Activated CD4-positive, alpha-beta T cell treated with anti-CD3 and anti-CD28 coated beads, Interleukin-10, Interleukin-2, amounts not matched to agents 100 ng/mL and 50 ng/mL, durations not matched to agents 16 hours and 8 hours (primary cell): ENCODE results near the gene PGBD5.
A peak's percentile ranks its signal among the peaks of the same experiment; 100 is the strongest.

Experiments used
- DNase-seq: peaks from one replicate; pipeline ENCODE4 v3.0.0-alpha.2; 2020

The PGBD5 gene

GRCh38 chr1:230345139-230345885 lies 80.8 kb downstream of the PGBD5 start:
- DNase-seq = no peak

DNA sequence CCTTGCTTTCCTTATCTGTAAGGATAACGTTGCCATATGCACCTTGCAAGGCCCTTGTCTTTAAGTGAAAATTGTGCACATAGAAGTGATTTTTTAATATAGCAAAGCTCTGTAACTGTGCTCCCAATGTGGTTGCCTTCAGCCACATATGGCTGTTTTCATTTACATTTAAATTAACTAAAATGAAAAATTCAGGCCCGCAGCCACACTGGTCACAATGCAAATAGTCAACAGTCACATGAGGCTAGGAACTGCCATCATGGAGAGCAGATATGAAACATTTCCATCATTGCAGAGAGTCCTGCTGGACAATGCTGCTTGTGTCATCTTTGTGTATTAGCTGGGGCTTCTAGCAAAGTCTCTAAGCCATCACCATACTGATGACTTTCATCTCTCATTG lies 83.4 kb downstream of the PGBD5 start:
- DNase-seq = no peak

DNA sequence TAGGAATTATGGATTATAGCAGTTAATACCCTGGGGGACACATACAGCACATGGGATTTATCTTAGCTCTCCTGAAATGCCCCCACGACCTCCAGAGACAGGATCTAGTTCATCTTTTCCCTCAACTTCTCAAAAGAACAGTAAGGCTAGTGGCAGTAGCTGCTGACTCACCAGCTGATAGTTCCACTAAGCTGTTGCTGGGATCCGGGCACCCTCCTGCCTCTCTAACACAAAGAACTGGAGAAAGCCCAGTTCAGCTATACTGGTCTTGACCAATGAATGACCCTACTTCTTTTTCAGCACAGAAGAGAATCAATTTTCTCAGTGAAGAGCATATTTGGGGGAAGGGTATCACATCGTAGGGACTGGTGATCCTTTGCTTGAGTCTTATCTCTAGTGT lies 84.1 kb downstream of the PGBD5 start:
- DNase-seq = no peak

DNA sequence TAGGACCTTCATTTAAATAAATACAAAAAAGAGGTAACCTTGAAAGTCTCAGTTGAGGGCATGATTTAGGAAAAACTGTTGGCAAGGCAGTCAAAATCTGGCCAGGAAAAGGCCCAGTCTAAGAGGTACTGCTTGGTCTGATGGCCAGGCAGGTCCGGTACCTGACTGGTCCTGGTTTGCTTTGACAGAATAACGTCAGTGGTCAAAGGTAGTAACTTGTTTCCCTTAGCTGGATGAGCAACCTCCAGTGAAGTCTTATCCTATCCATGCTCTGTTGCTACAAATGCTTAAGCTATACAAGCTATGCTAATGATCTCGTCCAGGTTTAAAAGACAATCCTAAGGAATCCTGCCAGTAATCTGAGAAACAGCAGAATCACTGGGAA lies 85.0 kb downstream of the PGBD5 start:
- DNase-seq = no peak

DNA sequence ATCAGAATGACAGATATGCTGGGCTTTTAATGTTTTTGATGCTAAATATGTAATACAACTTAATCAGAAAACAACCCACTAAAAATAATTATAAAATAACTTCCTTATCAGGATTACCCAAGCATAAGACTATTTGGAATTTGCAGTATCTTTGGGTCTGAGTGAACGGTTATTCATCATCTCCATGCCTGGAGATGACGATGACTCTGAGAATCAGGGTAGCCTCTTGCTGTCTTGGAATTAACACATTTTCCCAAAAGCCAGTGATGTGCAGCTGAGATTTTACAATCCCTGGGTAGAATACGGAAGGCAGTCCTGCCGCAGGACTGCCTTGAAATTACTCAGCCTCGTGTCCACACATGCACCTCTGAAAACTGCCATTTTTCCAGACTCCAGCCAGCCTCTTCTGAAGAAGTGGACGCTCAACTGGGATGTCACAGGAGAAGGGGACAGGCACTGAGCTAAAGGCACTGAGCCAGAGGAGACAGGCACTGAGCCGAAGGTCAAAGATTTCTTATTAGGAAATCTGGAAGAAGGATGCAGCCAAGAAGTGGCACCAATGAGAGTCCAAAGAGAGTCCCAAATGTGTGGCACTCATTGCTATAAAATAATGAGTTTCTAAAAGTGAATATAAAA lies 85.5 kb downstream of the PGBD5 start:
- DNase-seq = no peak

DNA sequence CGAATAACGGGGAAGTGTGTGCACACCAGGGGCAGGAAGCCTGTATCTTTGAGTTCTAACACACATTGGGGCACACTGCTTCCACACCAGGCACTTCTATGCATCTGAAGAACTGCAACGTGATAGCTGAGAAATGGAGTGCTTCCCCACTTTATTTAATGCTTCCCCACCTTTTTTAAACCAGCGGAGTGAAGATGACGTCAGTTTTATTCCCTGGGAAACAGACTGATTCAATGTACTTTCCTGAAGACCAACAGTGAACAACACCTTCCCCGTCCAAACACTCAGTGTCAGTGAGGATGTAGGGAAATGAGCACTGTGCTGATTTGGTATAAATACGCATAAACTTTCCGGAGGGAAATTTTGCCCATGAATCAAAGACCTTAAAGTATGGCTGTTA lies 87.1 kb downstream of the PGBD5 start:
- DNase-seq = no peak

DNA sequence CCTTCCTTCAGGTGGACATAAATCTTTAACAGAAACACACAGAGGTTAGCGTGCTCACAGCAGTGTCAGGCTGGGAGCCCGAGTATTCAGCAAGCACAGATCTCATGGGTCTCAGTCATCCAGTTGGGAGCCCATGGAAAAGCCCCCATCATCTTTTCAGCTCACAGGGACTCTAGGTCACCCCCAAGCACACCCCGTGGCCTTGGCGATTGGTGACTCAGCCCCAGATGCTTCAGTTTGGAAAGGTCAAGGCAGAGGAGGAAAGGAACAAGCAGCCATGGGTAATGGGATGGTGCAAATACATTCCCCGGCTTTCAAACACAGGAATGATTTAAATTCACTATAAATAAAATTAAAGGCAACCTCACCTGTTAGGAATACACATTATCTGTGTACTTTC lies 88.9 kb downstream of the PGBD5 start:
- DNase-seq = no peak

- no peak for DNase-seq
These were observed 90.1 kb downstream of the PGBD5 start for GRCh38 chr1:230335861-230336522.

DNA sequence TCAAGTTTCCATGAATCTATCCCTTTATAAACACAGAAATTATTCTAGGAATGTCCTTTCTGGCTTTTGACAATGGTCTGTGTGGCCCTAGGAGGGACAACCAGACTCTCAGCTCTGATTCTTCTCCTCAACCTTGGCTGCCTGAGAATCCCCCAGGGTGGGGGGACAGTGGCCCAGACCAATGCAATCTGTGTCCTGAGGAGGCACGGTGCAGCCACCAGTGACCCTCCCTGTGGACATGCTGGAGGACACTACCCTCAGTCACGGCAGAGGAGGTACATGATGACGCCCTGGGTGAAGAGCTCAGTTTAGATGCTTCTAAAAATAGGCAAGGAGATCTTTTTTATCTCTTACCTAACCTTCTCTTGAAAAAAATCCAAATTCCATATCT lies 91.7 kb downstream of the PGBD5 start:
- DNase-seq = no peak

DNA sequence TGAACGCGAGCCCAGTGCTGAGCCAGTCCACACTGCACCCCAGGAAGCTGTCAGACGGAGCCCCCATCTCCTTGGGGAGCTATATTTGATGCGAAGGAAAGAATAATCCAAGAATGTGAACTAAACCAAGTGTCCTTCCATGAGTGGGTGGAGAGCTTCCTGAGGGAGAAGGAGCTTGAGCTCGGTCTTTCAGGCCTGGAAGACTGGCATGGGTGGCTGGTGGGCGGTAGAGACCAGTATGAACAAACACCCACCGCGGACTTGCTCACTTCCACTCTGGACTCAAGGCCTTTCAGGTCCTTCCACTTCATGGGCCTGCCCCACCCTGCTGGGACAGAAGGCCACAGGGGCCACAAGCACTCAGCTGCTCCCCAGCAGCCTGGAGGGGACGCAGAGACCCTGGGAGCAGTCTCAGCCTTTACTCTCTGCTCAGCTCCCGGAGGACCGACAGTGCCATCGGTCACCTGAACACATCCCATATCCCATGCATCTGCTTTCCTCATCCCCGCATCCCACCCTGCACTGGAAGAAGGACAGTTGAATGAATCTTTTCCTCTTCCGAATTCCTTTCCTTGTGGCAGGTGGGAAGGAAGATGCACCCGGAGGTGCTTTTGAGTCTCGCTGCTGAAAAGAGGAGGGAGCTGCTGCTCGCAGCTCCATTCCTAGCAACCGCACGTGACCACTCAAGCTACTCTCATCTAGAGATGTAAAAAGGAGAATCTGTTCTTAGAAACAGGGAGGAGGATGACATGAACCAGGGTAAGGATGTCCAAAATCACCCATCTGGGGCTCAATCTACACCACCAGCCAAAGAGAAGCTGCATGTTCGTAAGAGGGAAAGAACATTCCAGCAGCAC lies 92.3 kb downstream of the PGBD5 start:
- DNase-seq = no peak

DNA sequence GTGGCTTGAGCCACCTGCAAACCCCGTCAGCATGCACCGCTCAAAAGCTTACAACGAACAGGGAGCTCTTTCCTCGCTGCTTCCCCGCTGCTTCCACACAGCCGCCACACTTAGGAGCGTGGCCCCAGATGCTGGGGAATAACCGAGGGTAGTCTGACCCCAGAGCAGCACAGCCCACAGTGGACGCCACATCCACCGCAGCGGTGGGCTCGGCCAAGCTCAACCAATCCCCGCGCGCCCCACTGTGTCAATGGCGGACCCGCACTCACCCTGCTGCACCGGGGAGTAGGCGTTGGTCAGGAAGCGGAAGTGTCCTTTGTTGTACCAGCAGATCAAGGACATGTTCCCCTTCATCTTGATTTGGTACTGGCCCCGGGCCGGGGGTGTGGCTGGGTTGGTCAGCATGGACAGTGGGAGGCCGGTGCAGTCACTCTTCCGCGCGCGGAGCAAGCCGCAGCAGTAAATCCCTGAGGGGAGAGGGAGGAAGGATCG lies 93.5 kb downstream of the PGBD5 start:
- no peak for DNase-seq

DNA sequence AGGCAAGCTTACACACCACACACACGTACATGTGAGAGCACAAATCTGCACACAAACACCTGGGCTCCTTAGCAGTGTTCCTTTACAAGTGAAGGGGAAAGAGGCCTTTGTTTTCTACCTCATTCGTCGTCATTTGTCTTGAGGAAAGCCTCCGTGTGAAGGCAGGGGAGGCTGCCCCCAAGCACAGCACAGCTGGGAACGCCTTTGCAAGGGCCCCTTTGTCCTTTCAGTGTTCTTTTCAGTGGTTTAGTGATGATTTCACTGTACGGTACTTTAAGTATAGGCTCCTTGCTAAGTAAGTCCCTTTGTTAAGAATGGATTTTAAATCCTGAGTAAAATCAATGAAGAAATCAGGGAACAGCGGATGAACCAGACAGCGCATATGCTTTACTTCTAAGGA lies 94.1 kb downstream of the PGBD5 start:
- DNase-seq = no peak

DNA sequence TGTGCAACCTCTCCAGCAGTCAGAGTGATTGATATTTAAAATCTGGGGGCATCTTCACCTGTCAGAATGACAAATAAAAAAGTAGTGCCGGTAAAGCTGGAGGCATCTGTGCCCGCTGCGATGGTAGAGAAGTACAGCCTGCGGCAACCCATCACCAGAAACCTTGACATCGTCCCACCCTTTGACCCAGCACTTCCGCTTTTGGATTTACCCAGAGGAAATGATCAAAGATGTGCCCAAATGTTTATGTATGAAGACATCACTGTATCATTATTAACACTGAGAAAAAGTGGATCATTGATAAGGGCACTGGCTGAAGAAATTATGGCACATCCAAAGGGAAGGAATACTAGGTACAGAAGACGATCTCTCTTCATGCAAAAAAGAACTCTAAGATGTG lies 96.0 kb downstream of the PGBD5 start:
- DNase-seq = no peak

DNA sequence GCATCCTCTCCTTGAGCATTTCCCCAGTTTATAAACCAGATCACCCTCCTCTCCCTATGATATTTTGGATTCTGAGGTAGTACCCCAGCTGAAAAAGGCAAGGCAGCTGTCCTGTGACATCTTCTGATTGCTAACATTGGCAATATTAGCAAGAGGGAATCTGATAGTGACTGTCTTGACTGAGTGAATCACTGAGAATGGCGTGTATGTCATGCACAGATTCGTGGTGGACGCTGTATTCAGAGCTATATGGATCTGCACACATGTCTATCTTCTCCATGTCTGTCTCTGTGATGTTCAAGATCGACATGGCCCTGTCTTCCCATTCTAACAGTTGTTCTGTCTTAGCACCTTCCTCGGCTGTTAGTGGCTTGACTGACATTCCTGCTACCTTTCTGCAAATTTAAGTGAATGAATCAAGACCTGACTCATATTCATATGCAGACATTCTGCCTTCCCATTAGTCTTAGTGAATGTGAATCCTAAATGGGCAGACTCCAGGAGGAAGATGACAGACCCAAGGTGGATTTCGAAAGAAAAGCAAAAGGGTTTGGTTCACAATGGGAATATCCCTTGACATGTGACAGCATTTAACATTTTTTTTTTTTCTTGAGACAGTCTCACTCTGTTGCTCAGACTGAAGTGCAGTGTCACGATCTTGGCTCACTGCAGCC lies 97.7 kb downstream of the PGBD5 start:
- DNase-seq = peak; percentile 19

DNA sequence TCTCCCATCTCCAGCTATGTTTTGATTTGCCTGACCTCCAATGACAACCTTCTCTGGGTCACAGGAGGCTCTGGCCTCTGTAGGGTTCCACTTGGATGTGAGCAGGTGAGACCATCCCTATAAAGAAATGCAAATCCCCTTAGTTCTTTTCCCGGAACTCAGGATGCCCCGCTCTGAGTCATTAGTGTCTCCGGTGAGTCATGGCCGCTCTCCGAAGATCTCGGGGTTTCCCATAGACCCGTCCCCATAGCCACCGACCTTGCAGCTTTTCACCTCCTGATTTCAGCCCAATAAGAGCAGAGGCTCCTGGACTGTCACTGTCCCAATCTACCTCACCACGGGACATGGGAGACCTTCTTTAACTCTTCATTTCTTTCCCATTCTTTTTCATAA lies 98.2 kb downstream of the PGBD5 start:
- DNase-seq = peak; percentile 85

DNA sequence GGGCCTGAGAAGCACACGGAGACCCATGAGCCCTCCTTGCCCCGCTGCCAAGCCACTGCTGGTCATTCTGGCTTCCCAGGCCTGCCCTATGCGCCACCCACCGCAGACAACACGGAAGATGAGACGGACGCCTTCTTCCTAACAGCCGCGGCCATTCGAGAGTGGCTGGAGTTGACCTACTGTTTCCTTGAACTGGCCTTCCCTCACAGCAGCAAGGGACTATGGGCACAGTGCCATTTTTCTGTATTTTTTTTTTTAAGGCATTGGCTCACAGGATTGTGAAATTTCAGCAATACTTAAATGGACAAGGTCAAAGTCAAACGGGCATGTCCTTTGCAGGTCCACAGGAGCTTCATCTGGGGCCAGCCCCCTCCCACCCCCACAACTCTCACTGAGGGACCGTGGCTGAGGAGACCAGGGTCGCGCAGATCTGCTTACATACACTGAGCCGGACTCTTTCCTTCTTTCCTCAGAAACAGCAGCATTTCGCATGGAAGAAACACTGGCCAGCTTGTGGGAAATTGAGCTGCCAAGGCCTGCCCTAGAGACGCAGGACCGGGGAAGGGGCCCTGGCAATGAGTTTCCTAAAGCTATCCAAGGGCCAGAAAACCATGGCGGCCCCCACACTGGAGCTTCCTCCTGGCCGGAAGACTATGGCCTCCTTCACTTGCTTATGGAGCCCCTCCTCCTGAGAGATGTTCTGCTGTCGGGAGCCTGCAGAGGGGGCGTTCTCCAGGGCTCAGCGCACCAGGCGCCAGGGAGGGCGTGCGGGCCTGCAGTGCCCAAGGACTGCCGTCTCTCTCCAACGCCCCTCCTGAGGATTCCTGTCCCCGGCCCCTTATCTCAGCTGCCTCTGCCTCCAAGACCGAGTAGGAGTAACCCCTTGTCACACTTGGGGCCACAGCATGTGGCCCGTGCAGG lies 98.9 kb downstream of the PGBD5 start:
- no peak for DNase-seq

DNA sequence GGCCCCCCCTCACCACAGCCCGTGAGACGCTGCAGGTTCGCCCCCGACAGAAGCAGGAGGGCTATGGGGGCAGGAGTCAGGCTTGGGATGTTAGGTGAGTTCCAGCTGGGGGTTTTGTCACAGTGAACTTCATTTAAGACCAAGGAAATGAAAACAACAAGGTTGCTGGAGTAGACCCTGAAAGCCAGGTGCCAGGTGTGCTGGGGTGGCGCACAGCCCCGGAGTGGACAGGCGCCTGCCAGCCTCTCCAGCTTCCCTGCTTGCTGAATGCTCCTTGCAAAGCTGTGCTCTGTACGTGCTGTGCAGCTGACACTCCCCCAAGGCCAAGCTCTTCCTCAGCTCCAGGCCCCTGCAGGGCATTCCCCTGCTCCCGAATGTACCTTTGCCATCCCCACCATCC lies 102.4 kb downstream of the PGBD5 start:
- DNase-seq = no peak

- DNase-seq = no peak
These were observed 103.1 kb downstream of the PGBD5 start for GRCh38 chr1:230322967-230323547.

DNA sequence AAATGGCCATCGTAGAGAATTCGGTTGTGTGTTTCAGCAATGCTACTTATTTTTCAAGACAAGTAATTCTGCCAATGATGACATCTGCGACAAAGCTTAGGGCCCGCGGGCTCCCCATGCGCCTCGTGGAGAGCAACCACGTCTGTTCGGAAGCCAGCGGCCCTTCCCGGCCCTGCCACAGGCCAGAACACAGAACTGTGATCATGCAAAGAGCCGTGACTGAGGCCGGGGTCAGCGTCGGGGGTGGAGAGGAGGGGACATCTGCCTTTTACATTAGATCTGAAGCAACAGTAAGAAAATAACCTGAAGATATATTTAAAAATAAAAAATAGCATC lies 103.7 kb downstream of the PGBD5 start:
- no peak for DNase-seq

DNA sequence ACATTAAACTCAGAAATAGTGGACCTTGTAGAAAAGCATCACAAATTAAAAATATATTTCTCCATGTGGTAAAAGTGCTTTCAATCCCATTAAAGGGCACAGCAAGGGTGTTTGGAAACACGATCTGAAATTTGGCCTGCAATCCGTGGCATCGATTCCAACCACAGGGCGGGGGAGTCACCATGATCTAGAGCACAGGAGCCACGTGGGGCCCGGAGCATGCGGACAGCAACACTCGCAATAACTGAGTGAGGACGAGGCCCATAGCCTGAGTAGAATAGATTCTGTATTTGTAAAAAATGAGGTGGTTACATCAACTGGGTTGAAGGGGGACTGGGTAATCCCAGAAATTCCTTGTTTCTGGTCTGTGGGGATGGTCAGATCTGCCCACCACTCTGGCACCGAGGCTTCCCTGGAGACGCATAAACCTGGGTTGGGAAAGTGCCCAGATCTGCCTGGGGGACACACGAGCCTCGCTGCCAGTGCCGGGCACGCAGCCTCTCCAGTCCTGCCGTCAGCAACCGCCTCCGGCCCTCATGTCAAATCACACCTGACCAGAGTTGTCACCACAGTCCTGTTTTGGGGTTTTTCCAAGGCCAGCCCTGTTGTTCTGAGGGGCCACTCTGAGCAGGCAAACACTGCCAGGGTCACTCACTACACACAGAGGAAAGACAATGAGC lies 104.3 kb downstream of the PGBD5 start:
- no peak for DNase-seq

- DNase-seq = no peak
These were observed 104.8 kb downstream of the PGBD5 start for GRCh38 chr1:230321341-230321740.
